Loucy (cell line): ENCODE results near the gene CILP.
"Not testable (repeated sequence)": the region's sequence is repeated elsewhere in the genome, so short reads cannot be mapped to it uniquely, and the experiment has no call there.

ENCODE experiments used
- H2AFZ ChIP-seq: fragments of 200-600 bp; sonication (generic); 2 replicates; pipeline ENCODE4 v1.6.0; 2016; ENCODE audit warnings: antibody characterized with exemption, mild to moderate bottlenecking, low read length, moderate library complexity
- H3F3A ChIP-seq: fragments of 200-600 bp; 2 replicates; pipeline ENCODE4 v1.6.0; 2016; ENCODE audit warnings: antibody characterized with exemption, low read depth, mild to moderate bottlenecking
- H3K27me3 ChIP-seq: fragments of 200-600 bp; sonication (generic); 2 replicates; pipeline ENCODE4 v1.6.1; 2014; ENCODE audit warnings: low read length, mild to moderate bottlenecking; ENCODE audit not compliant: insufficient read depth, poor library complexity, severe bottlenecking
- H3K36me3 ChIP-seq: fragments of 200-600 bp; sonication (generic); 2 replicates; pipeline ENCODE4 v1.6.1; 2016; ENCODE audit warnings: low read length; ENCODE audit not compliant: insufficient read depth
- H3K4me1 ChIP-seq: fragments of 200-600 bp; sonication (generic); 2 replicates; pipeline ENCODE4 v1.5.1; 2014; ENCODE audit warnings: low read length, mild to moderate bottlenecking; ENCODE audit not compliant: insufficient read depth, poor library complexity, severe bottlenecking
- H3K4me2 ChIP-seq: fragments of 200-600 bp; sonication (generic); 2 replicates; pipeline ENCODE4 v1.6.0; 2014; ENCODE audit warnings: antibody characterized with exemption, low read length, low read depth, mild to moderate bottlenecking; ENCODE audit not compliant: poor library complexity, severe bottlenecking
- H3K4me3 ChIP-seq: fragments of 200-600 bp; sonication (generic); 2 replicates; pipeline ENCODE4 v1.5.1; 2014; ENCODE audit warnings: low read length, mild to moderate bottlenecking, mixed read lengths; ENCODE audit not compliant: poor library complexity, severe bottlenecking
- H3K79me2 ChIP-seq: fragments of 200-600 bp; sonication (generic); 2 replicates; pipeline ENCODE4 v1.6.1; 2014; ENCODE audit warnings: low read length; ENCODE audit not compliant: insufficient read depth
- H3K9ac ChIP-seq: fragments of 200-600 bp; sonication (generic); 2 replicates; pipeline ENCODE4 v1.6.0; 2014; ENCODE audit warnings: mild to moderate bottlenecking, low read depth, low read length, moderate library complexity; ENCODE audit not compliant: poor library complexity, severe bottlenecking
- H3K9me2 ChIP-seq: fragments of 200-600 bp; sonication (generic); replicated peaks from 2 replicates; pipeline ENCODE4 v1.6.1; 2016; ENCODE audit warnings: low read depth, low read length, mixed read lengths
- H3K9me3 ChIP-seq: fragments of 200-600 bp; sonication (generic); 2 replicates; pipeline ENCODE4 v1.6.1; 2014; ENCODE audit warnings: mild to moderate bottlenecking, antibody characterized with exemption, low read length, low read depth; ENCODE audit not compliant: insufficient read depth
- H4K20me1 ChIP-seq: fragments of 200-600 bp; sonication (generic); 2 replicates; pipeline ENCODE4 v1.6.0; 2014; ENCODE audit warnings: antibody characterized with exemption, low read length, mild to moderate bottlenecking; ENCODE audit not compliant: insufficient read depth, poor library complexity, severe bottlenecking
- CTCF ChIP-seq: fragments of 200-600 bp; sonication (generic); conservative IDR thresholded peaks from 2 replicates; pipeline ENCODE4 v1.5.1; 2014; ENCODE audit warnings: mild to moderate bottlenecking, antibody characterized with exemption, low read length
- EZH2phosphoT487 ChIP-seq: fragments of 200-600 bp; IDR thresholded peaks from 2 replicates; pipeline ENCODE4 v1.6.1; 2018; ENCODE audit warnings: antibody characterized with exemption, mild to moderate bottlenecking, moderate library complexity, borderline replicate concordance

The CILP gene

GRCh38 chr15:65231306-65231705 lies 20.0 kb upstream of the CILP start:
- Histone ChIP-seq H3F3A (no peaks in the 10 kb centered on the region), H3K4me3 (no peak overlapping the region), H3K36me3 (no peaks in the 10 kb centered on the region), H3K9me3 (no peaks in the 10 kb centered on the region), H3K4me2 (no peak overlapping the region), H3K79me2 (no peaks in the 10 kb centered on the region), H3K9me2 (no peaks in the 10 kb centered on the region), H4K20me1 (no peaks in the 10 kb centered on the region), H2AFZ (no peak overlapping the region), H3K27me3 (no peaks in the 10 kb centered on the region), H3K4me1 (no peaks in the 10 kb centered on the region), H3K9ac (no peak overlapping the region)
- TF ChIP-seq EZH2phosphoT487 (no peak), CTCF (no peak)

GRCh38 chr15:65226901-65227300 lies 15.6 kb upstream of the CILP start:
- not testable (repeated sequence) for H4K20me1 ChIP-seq, H3K4me2 ChIP-seq, H3K27me3 ChIP-seq, H2AFZ ChIP-seq, H3K9me3 ChIP-seq, H3K36me3 ChIP-seq, H3K4me3 ChIP-seq, H3K9ac ChIP-seq, H3K9me2 ChIP-seq, H3F3A ChIP-seq, H3K79me2 ChIP-seq, H3K4me1 ChIP-seq

GRCh38 chr15:65226221-65226620 lies 14.9 kb upstream of the CILP start:
- H3F3A ChIP-seq: no peaks in the 10 kb centered on the region
- no peaks in the 10 kb centered on the region for H4K20me1 ChIP-seq
- H3K4me2 ChIP-seq: no peak overlapping the region
- H3K4me1 ChIP-seq: no peaks in the 10 kb centered on the region
- no peaks in the 10 kb centered on the region for H3K36me3 ChIP-seq
- H2AFZ ChIP-seq: no peak overlapping the region
- no peak overlapping the region for H3K9ac ChIP-seq
- no peak overlapping the region for H3K4me3 ChIP-seq
- H3K9me2 ChIP-seq: no peaks in the 10 kb centered on the region
- no peaks in the 10 kb centered on the region for H3K27me3 ChIP-seq
- no peaks in the 10 kb centered on the region for H3K79me2 ChIP-seq
- no peaks in the 10 kb centered on the region for H3K9me3 ChIP-seq
- TF ChIP-seq CTCF: no peak
- TF ChIP-seq EZH2phosphoT487: no peak

- Histone ChIP-seq H3K9me3 (no peaks in the 10 kb centered on the region), H2AFZ (no peak overlapping the region), H3K4me1 (no peaks in the 10 kb centered on the region), H3K27me3 (no peaks in the 10 kb centered on the region), H3K4me3 (no peak overlapping the region), H4K20me1 (no peaks in the 10 kb centered on the region), H3K9ac (no peak overlapping the region), H3K9me2 (no peaks in the 10 kb centered on the region), H3K79me2 (no peaks in the 10 kb centered on the region), H3F3A (no peaks in the 10 kb centered on the region), H3K36me3 (no peaks in the 10 kb centered on the region), H3K4me2 (no peak overlapping the region)
- TF ChIP-seq EZH2phosphoT487 (no peak), CTCF (no peak)
Measured at GRCh38 chr15:65223996-65224395, 12.7 kb upstream of the CILP start.
